Measurements from ENCODE around the gene YWHAH.

The YWHAH gene

GRCh38 chr22:31943978-31944699, at the start of gene YWHAH:
YWHAH (plus strand) TSS chr22:31944535; CDS start chr22:31944734, 199 bp downstream.
- peak; percentile 86 to 91 for DNase-seq (ENCODE audit: low read depth in 2 of 2)

GRCh38 chr22:31895411-31896123, 48.8 kb upstream of the YWHAH start:
- no peak for DNase-seq (ENCODE audit: low read depth in 2 of 2)

GRCh38 chr22:31896472-31896871, 47.9 kb upstream of the YWHAH start:
- DNase-seq (ENCODE audit: low read depth in 2 of 2): no peak

- DNase-seq (ENCODE audit: low read depth in 2 of 2): no peak
Observed at GRCh38 chr22:31897842-31898805, 46.2 kb upstream of the YWHAH start.

- DNase-seq (ENCODE audit: low read depth in 2 of 2): no peak
Observed at GRCh38 chr22:31898926-31899325, 45.4 kb upstream of the YWHAH start.

- no peak for DNase-seq (ENCODE audit: low read depth in 2 of 2)
Observed at GRCh38 chr22:31899669-31900068, 44.7 kb upstream of the YWHAH start.

GRCh38 chr22:31901388-31902137, 42.8 kb upstream of the YWHAH start:
- no peak for DNase-seq (ENCODE audit: low read depth in 2 of 2)

GRCh38 chr22:31904651-31905050, 39.7 kb upstream of the YWHAH start:
- DNase-seq (ENCODE audit: low read depth in 2 of 2): no peak

GRCh38 chr22:31905356-31905755, 39.0 kb upstream of the YWHAH start:
- no peak for DNase-seq (ENCODE audit: low read depth in 2 of 2)

- DNase-seq (ENCODE audit: low read depth in 2 of 2): no peak
Observed at GRCh38 chr22:31906086-31906485, 38.2 kb upstream of the YWHAH start.

GRCh38 chr22:31906569-31906968, 37.8 kb upstream of the YWHAH start:
- DNase-seq (ENCODE audit: low read depth in 2 of 2): no peak

GRCh38 chr22:31909977-31910376, 34.4 kb upstream of the YWHAH start:
- no peak for DNase-seq (ENCODE audit: low read depth in 2 of 2)

- no peak for DNase-seq (ENCODE audit: low read depth in 2 of 2)
Observed at GRCh38 chr22:31911565-31912406, 32.5 kb upstream of the YWHAH start.

- no peak for DNase-seq (ENCODE audit: low read depth in 2 of 2)
Observed at GRCh38 chr22:31912407-31912743, 32.0 kb upstream of the YWHAH start.

- DNase-seq (ENCODE audit: low read depth in 2 of 2): no peak
Observed at GRCh38 chr22:31915586-31915985, 28.7 kb upstream of the YWHAH start.

GRCh38 chr22:31917227-31917921, 27.0 kb upstream of the YWHAH start:
- no peak for DNase-seq (ENCODE audit: low read depth in 2 of 2)

GRCh38 chr22:31919730-31920129, 24.6 kb upstream of the YWHAH start:
- DNase-seq (ENCODE audit: low read depth in 2 of 2): no peak

- no peak for DNase-seq (ENCODE audit: low read depth in 2 of 2)
Observed at GRCh38 chr22:31920306-31920705, 24.0 kb upstream of the YWHAH start.

- DNase-seq (ENCODE audit: low read depth in 2 of 2): no peak
Observed at GRCh38 chr22:31921106-31921505, 23.2 kb upstream of the YWHAH start.

- no peak for DNase-seq (ENCODE audit: low read depth in 2 of 2)
Observed at GRCh38 chr22:31922534-31922933, 21.8 kb upstream of the YWHAH start.
